Esophagus (tissue), 2 donors: Measurements from ENCODE around the gene WDR19. TPM values are rescaled to one million over a fixed set of nuclear protein-coding genes. Genes with fewer than 3 reads are reported as not detected.

Experiments
- H3K27ac ChIP-seq, 2 donors: one replicate each; pipeline ENCODE4 v1.5.1; 2013; ENCODE audit warnings: low read depth in 2 of 2, mild to moderate bottlenecking in 2 of 2, inconsistent platforms in 1 of 2, low read length in 1 of 2, moderate library complexity in 1 of 2
- H3K27me3 ChIP-seq, 2 donors: one replicate each; pipeline ENCODE4 v1.6.1; 2013; ENCODE audit warnings: low read length in 2 of 2, control low read depth in 1 of 2, mild to moderate bottlenecking in 1 of 2; ENCODE audit not compliant: insufficient read depth in 2 of 2, control insufficient read depth in 1 of 2
- H3K36me3 ChIP-seq, 2 donors: one replicate each; pipeline ENCODE4 v1.6.1; 2013; ENCODE audit warnings: low read length in 1 of 2; ENCODE audit not compliant: control insufficient read depth in 2 of 2, insufficient read depth in 2 of 2
- H3K4me1 ChIP-seq, 2 donors: one replicate each; pipeline ENCODE4 v1.6.1; 2013; ENCODE audit warnings: low read length in 1 of 2; ENCODE audit not compliant: control insufficient read depth in 2 of 2, insufficient read depth in 2 of 2
- H3K4me3 ChIP-seq, 2 donors: one replicate each; pipeline ENCODE4 v1.5.1; 2013; ENCODE audit warnings: low read length in 2 of 2, mild to moderate bottlenecking in 2 of 2, low read depth in 1 of 2, moderate library complexity in 1 of 2
- H3K9me3 ChIP-seq, 2 donors: one replicate each; pipeline ENCODE4 v1.6.1; 2013; ENCODE audit warnings: mild to moderate bottlenecking in 2 of 2, low read depth in 1 of 2, low read length in 1 of 2, moderate library complexity in 1 of 2; ENCODE audit not compliant: control insufficient read depth in 2 of 2, insufficient read depth in 1 of 2
- WGBS, 2 donors: extraction: QIAGEN DNeasy Blood & Tissue Kit; methylation state at CpG; one replicate each; pipeline ENCODE4 v1.1.7; 2013; 5-methylcytosine and 5-hydroxymethylcytosine counted together
- polyA plus RNA-seq, 2 donors: library from polyadenylated mRNA; stranded (reverse); fragments of 200-250 nt; gene quantifications; one replicate each; pipeline ENCODE4 v1.2.3, GENCODE V29; 2013
- donor health status: healthy with polysubstance abuse.
- donor health status: Bipolar disorder and iron deficiency.

WDR19 gene
- polyA plus RNA-seq, 2 donors, result 11.1 to 12.4 TPM

DNA sequence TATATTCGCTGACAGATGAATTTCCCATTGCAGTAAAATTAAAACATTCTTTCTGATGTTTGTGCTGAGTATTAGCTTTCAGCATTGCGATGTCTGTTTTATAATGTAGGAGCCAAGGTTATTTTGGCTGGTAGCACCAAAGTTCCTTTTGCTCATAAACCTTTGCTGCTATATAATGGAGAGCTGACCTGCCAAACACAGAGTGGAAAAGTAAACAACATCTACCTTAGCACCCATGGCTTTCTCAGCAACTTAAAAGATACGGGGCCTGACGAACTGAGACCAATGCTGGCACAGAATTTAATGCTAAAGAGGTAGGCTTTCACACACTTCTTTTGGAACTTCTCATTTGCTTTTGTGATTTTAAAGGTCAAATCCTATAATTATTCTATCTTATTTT, 46.0 kb downstream of the WDR19 start:
- WGBS, 2 donors, result 80 to 93% methylated on average over 4 of the region's 4 CpGs
- H3K27me3 ChIP-seq, result no peaks in the 10 kb centered on the region
- no peaks in the 10 kb centered on the region for H3K4me1 ChIP-seq
- H3K36me3 ChIP-seq, result peaks cover 2 to 4% of the 10 kb centered on the region in 2 donors
- no peaks in the 10 kb centered on the region for H3K9me3 ChIP-seq
- no peak overlapping the region for H3K27ac ChIP-seq
- no peak overlapping the region for H3K4me3 ChIP-seq

DNA sequence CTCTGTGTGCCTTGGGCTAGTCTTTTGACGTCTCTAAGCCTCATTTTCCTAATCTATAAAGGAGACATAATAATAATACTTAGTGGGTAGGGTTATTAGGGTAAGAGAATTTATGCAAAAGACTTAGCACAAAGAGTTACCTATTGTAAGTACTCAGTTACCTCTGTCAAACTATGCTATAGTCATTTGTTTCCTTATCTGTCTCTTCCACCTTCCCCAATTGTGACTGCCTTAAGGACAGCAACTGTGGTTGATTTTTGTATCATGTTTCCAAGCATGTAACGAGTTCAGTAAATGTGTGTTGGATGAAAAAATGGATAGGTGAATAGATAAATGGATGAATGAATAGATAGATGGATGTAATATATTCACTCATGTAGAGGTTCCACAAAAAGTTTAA, 48.1 kb downstream of the WDR19 start:
- Histone ChIP-seq H3K4me3 (no peak overlapping the region), H3K36me3 (peaks cover 2 to 4% of the 10 kb centered on the region in 2 donors), H3K4me1 (no peaks in the 10 kb centered on the region), H3K27me3 (no peaks in the 10 kb centered on the region), H3K9me3 (no peaks in the 10 kb centered on the region), H3K27ac (no peak overlapping the region)
- 91 to 94% methylated on average over 2 of the region's 2 CpGs for WGBS, 2 donors

DNA sequence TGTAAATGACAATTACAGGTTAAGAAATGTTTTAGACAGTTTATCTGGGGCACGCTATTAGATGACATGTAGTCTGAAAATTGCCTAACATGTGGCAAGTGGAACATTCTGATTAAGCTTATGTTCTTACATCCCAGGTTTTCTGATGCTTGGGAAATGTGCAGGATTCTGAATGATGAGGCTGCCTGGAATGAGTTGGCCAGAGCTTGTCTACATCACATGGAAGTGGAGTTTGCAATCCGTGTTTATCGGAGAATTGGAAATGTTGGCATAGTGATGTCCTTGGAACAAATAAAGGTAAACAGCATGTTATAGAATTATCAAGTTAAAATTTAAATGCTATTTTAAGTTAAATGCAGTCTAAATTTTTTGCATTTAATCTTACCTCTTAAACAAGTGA, 49.3 kb downstream of the WDR19 start:
- Histone ChIP-seq H3K27ac (no peak overlapping the region), H3K27me3 (no peaks in the 10 kb centered on the region), H3K36me3 (peaks cover 2 to 4% of the 10 kb centered on the region in 2 donors), H3K4me1 (no peaks in the 10 kb centered on the region), H3K9me3 (no peaks in the 10 kb centered on the region), H3K4me3 (no peak overlapping the region)
- 92 to 96% methylated on average over 3 of the region's 3 CpGs for WGBS, 2 donors

DNA sequence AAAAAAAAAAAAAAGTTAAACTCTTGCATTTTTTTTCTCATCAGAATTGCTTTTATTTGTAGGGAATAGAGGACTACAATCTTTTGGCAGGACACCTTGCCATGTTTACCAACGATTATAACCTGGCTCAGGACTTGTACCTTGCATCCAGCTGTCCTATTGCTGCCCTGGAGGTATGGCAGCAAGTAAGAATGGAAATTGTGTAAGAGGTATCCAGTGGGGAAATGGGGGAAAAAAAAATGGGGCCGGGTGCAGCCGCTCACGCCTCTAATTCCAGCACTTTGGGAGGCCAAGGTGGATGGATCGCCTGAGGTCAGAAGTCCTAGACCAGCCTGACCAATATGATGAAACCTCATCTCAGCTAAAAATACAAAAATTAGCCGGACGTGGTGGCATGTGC, 49.8 kb downstream of the WDR19 start:
- H3K9me3 ChIP-seq, result no peaks in the 10 kb centered on the region
- H3K27me3 ChIP-seq, result no peaks in the 10 kb centered on the region
- H3K4me3 ChIP-seq, result no peak overlapping the region
- peaks cover 2 to 4% of the 10 kb centered on the region in 2 donors for H3K36me3 ChIP-seq
- H3K27ac ChIP-seq, result no peak overlapping the region
- H3K4me1 ChIP-seq, result no peaks in the 10 kb centered on the region
- 84 to 89% methylated on average over 7 of the region's 7 CpGs for WGBS, 2 donors

DNA sequence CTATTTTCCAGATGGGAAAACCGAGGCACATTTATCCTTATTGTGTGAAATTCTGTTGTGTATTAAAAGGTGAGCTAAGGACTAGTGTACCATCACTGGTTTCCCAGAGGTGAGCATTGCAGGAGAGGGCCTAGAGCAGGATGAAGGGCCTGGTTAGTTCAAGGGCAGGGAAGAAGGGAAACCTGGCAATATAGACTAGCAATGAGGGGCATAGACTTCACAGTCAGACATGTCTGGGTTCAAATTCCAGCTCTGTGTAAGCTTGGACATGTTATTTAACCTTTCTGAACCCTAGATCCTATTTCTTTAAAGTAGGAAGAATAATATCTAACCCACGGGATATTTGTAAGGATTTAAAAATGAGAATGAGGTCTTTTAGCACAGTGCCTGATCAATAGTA, 50.8 kb downstream of the WDR19 start:
- H3K36me3 ChIP-seq, result peaks cover 2 to 4% of the 10 kb centered on the region in 2 donors

DNA sequence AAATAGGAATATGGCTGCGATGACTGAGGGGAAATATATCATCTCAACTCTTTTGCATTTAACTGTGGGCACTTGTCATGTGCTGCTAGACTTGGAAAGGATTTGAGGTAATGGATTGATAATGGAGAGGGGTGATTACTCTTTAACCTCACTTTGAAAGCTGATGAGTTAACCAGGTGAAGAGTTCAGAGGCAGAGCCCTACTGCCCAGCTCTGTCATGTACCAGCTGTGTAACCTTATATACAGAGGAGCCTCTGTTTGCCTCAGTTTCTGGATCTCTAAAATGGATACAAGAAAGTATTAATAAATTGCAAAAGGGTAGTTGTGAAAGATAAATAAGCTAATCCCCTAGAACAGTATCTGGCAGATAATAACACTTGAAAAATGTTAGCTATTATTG, 51.5 kb downstream of the WDR19 start:
- Histone ChIP-seq H3K9me3 (no peaks in the 10 kb centered on the region), H3K27me3 (no peaks in the 10 kb centered on the region), H3K36me3 (peaks cover 2 to 4% of the 10 kb centered on the region in 2 donors), H3K27ac (no peak overlapping the region), H3K4me3 (no peak overlapping the region), H3K4me1 (no peaks in the 10 kb centered on the region)
- WGBS, 2 donors, result 94 to 96% methylated on average over 1 of the region's 1 CpG

More for the DNA sequence above, 50.8 kb downstream of the WDR19 start:
- no peaks in the 10 kb centered on the region for H3K4me1 ChIP-seq
- 86 to 95% methylated on average over 2 of the region's 2 CpGs for WGBS, 2 donors
- H3K9me3 ChIP-seq, result no peaks in the 10 kb centered on the region
- no peaks in the 10 kb centered on the region for H3K27me3 ChIP-seq
- no peak overlapping the region for H3K4me3 ChIP-seq
- no peak overlapping the region for H3K27ac ChIP-seq

DNA sequence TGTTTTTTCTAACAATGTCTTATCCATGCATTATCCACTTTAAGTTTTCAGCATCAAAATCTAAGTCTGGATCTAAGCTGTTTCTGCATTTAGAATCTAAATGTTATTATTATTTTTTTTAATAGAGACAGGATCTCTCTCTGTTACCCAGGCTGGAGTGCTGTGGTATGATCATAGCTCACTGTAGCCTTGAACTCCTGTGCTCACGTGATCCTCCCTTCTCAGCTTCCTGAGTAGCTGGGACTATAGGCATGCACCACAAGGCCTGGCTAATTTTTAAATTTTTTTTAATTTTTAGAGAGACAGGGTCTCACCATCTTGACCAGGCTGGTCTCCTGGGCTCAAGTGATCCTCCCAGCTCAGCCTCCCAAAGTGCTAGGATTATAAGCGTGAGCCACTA, 52.7 kb downstream of the WDR19 start:
- Histone ChIP-seq H3K27me3 (no peaks in the 10 kb centered on the region), H3K36me3 (peaks cover 2 to 3% of the 10 kb centered on the region in 2 donors), H3K4me1 (no peaks in the 10 kb centered on the region), H3K9me3 (no peaks in the 10 kb centered on the region), H3K4me3 (no peak overlapping the region), H3K27ac (no peak overlapping the region)
- WGBS, 2 donors, result 98% methylated on average over 2 of the region's 2 CpGs

DNA sequence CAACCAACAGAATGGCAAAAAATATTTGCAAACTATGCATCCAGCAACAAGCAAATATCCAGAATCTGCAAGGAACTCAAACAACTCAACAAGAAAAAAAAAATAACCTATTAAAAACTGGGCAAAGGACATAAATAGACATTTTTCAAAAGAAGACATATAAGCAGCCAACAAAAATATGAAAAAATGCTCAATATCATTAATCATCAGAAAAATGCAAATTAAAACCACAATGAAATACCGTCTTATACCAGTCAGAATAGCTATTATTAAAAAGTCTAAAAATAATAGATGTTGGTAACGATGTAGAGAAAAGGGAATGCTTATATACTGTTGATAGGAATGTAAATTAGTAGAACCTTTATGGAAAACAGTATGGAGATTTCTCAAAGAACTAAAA, 53.4 kb downstream of the WDR19 start:
- H3K9me3 ChIP-seq, result no peaks in the 10 kb centered on the region
- 93 to 94% methylated on average over 2 of the region's 2 CpGs for WGBS, 2 donors
- peaks cover 0 to 2% of the 10 kb centered on the region in 2 donors for H3K36me3 ChIP-seq
- H3K27me3 ChIP-seq, result no peaks in the 10 kb centered on the region
- no peak overlapping the region for H3K4me3 ChIP-seq
- no peaks in the 10 kb centered on the region for H3K4me1 ChIP-seq
- H3K27ac ChIP-seq, result no peak overlapping the region

DNA sequence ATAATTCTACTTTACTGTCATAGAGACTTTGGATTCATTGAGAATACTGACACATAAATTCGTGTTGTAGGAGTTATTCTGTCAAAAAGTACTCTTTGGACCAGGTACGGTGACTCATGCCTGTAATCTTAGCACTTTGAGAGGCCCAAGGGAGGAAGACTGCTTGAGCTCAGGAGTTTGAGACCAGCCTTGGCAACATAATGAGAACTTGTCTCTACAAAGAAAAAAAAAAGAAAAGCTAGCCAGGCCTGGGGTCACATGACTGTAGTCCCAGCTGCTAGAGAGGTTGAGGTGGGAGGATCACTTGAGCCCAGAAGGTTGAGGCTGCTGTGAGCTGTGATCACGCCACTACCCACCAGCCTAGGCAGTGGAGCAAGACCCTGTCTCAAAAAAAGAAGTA, 54.9 kb downstream of the WDR19 start:
- no peaks in the 10 kb centered on the region for H3K27me3 ChIP-seq
- no peak overlapping the region for H3K4me3 ChIP-seq
- no peaks in the 10 kb centered on the region for H3K4me1 ChIP-seq
- H3K27ac ChIP-seq, result no peak overlapping the region
- 78 to 80% methylated on average over 3 of the region's 3 CpGs for WGBS, 2 donors
- no peaks in the 10 kb centered on the region for H3K9me3 ChIP-seq
- H3K36me3 ChIP-seq, result peaks cover 0 to under 1% of the 10 kb centered on the region in 2 donors

DNA sequence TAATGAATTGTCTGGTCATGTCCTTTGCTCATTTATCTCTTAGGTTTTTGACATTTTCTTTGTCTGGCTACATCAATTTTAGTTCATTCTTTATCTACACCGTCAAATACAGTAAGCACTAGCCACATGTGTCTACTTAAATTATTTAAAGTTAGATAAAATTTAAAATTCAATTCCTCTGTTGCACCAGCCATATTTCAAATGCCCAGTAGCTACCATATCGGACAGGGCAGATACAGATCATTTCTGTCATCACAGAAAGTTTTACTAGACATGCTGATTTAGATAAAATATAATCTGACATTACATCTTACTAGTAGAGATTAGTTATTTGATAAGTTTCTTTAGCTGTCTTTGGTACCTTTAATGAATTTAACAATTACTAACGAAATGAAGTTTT, 61.1 kb downstream of the WDR19 start:
- H3K36me3 ChIP-seq, result no peaks in the 10 kb centered on the region
- H3K4me3 ChIP-seq, result no peak overlapping the region
- H3K9me3 ChIP-seq, result no peaks in the 10 kb centered on the region
- H3K27me3 ChIP-seq, result no peaks in the 10 kb centered on the region
- no peak overlapping the region for H3K27ac ChIP-seq
- no peaks in the 10 kb centered on the region for H3K4me1 ChIP-seq
- WGBS, 2 donors, result 89 to 92% methylated on average over 3 of the region's 3 CpGs
